GM21360 (cell line): Measurements from ENCODE around the gene CHI3L2.

Experiments used
- ATAC-seq: cut with Tn5 transposase; IDR thresholded peaks from one replicate; pipeline ENCODE4 v1.9.1; 2021; ENCODE audit warnings: mild to moderate bottlenecking, moderate library complexity; ENCODE audit not compliant: unreplicated experiment

CHI3L2 gene

GRCh38 chr1:111247125-111247838 is 19.8 kb downstream of the CHI3L2 start:
- ATAC-seq: no peak

GRCh38 chr1:111249960-111250359 is 22.4 kb downstream of the CHI3L2 start:
- ATAC-seq: no peak

- no peak for ATAC-seq
Observed at GRCh38 chr1:111251570-111251969, 24.1 kb downstream of the CHI3L2 start.

- ATAC-seq: no peak
Observed at GRCh38 chr1:111252786-111253185, 25.3 kb downstream of the CHI3L2 start.

GRCh38 chr1:111253876-111254275 is 26.4 kb downstream of the CHI3L2 start:
- ATAC-seq: no peak

- ATAC-seq: no peak
Observed at GRCh38 chr1:111256988-111257658, 29.6 kb downstream of the CHI3L2 start.

GRCh38 chr1:111267801-111268508 is 40.4 kb downstream of the CHI3L2 start:
- ATAC-seq: no peak

- no peak for ATAC-seq
Observed at GRCh38 chr1:111269825-111270406, 42.4 kb downstream of the CHI3L2 start.

GRCh38 chr1:111270771-111271463 is 43.4 kb downstream of the CHI3L2 start:
- no peak for ATAC-seq

GRCh38 chr1:111271464-111271801 is 43.9 kb downstream of the CHI3L2 start:
- no peak for ATAC-seq

- no peak for ATAC-seq
Observed at GRCh38 chr1:111272081-111272480, 44.6 kb downstream of the CHI3L2 start.

- no peak for ATAC-seq
Observed at GRCh38 chr1:111274653-111275052, 47.1 kb downstream of the CHI3L2 start.

GRCh38 chr1:111275079-111275478 is 47.6 kb downstream of the CHI3L2 start:
- ATAC-seq: no peak

- no peak for ATAC-seq
Observed at GRCh38 chr1:111275780-111276433, 48.4 kb downstream of the CHI3L2 start.

- ATAC-seq: no peak
Observed at GRCh38 chr1:111279144-111279543, 51.6 kb downstream of the CHI3L2 start.

GRCh38 chr1:111280267-111280666 is 52.8 kb downstream of the CHI3L2 start:
- no peak for ATAC-seq

GRCh38 chr1:111281411-111281810 is 53.9 kb downstream of the CHI3L2 start:
- no peak for ATAC-seq

GRCh38 chr1:111283838-111284237 is 56.3 kb downstream of the CHI3L2 start:
- ATAC-seq: no peak

GRCh38 chr1:111285879-111286278 is 58.4 kb downstream of the CHI3L2 start:
- no peak for ATAC-seq

GRCh38 chr1:111286912-111287311 is 59.4 kb downstream of the CHI3L2 start:
- no peak for ATAC-seq

GRCh38 chr1:111289371-111289770 is 61.9 kb downstream of the CHI3L2 start:
- ATAC-seq: no peak
